Stimulated activated CD4-positive, alpha-beta T cell treated with anti-CD3 and anti-CD28 coated beads, Interleukin-15, amount 100 ng/mL, for 1 hour (primary cell): Measurements from ENCODE around the gene PRRC2C.
"Not testable (repeated sequence)": the region's sequence is repeated elsewhere in the genome, so short reads cannot be mapped to it uniquely, and the experiment has no call there.

Experiments used
- DNase-seq, 2 donors: peaks; one replicate each; pipeline ENCODE4 v3.0.0-alpha.2; 2020; ENCODE audit warnings: low read depth in 1 of 2, low spot score in 1 of 2

Gene PRRC2C

DNA sequence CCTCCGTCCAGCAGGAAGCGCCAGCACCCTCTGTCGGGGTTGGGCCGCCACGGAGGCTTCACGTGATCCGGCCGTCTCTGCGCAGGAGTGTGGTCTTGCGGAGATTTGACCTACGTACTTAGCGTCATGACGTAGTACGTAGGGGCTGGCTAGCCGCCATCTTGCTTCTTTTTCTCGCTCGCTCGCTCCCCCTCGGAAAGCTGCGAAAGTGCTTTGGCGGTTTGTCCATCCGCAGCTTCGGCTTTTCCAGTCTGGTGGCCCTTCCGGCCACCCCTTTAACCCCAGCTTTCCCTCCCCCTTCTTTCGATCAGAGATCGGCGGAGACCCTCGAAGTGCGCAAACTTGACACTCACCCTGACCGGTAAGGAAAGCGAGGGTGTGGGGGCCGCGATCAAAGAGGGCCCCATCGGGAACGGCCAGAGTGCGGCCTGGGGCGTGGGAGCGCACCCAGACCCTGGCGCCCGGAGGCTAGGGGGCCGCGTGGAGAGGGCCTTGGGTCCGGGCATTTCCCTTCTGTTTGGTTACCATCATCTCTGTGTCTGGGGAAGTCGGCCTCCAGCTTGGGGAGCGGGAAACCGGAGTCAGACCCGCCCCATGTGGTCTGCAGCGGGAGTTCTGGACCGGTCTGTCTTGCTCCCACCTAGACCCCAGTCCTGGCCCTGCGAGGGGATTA, at the start of gene PRRC2C:
TSS of gene PRRC2C (plus strand) at position 156 of the 673 bp plus-strand sequence. CDS start 26,559 bp downstream, outside the sequence.
- DNase-seq: peak; percentile 81 to 83

DNA sequence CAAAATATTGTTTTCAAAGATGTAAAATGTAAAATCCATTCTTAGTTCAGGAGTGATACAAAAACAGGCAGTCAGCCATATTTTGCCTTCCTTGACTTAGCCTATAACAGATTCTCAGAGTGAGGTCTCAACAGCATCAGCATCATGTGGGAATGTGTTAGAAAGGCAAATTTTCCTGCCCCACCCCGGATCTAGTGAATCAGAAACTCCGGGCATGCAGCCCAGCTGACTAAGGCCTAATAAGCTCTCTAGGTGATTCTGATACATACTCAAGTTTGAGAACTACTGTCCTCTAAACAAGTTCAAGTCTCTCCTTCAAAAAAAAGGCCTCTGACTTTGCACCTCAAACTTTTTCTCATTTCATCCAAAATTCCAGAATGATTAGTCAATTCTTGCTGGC, 46.9 kb upstream of the PRRC2C start:
- no peak for DNase-seq

- DNase-seq: not testable (repeated sequence)
Observed at GRCh38 chr1:171440201-171440600, 45.1 kb upstream of the PRRC2C start.

GRCh38 chr1:171441278-171441895, 43.9 kb upstream of the PRRC2C start:
- not testable (repeated sequence) for DNase-seq

- no peak for DNase-seq
Observed at GRCh38 chr1:171446386-171446785, 38.9 kb upstream of the PRRC2C start.

DNA sequence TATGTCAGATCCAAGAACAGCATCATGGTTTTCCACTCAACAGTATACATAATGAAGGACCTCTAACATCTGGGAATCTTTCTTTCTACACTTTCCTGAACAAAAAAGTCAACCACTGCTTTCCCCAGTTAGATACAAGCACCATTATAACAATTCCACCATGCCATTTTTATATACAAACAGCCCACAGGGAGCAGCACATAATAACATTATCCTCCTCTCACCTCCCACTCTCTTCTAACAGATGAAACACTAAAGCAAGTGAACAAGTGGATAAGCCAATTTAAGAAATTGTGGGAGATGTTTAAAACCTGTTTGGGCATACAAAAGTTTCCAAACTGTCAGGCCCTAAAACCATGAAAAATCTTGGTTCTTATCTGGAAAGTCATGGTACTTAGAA, 29.4 kb upstream of the PRRC2C start:
- no peak for DNase-seq

DNA sequence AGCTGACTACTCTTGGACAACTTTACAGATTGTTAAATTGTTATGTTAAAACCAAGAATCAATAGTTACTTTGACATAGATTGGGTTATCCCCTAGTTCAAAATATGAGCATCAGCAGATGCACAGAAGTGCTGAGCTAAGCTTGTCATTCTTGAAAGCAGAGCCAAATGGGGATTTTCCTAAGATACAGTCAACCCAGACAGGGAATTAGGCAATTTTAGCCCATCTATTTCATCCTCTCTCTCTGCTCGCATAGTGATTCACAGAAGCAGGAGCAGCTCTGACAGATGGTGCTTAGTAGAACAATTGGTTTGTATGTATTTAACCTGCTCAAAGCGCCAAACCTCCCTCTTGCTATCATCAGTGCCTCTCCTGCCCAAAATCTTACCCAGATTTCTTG, 27.9 kb upstream of the PRRC2C start:
- DNase-seq: no peak

DNA sequence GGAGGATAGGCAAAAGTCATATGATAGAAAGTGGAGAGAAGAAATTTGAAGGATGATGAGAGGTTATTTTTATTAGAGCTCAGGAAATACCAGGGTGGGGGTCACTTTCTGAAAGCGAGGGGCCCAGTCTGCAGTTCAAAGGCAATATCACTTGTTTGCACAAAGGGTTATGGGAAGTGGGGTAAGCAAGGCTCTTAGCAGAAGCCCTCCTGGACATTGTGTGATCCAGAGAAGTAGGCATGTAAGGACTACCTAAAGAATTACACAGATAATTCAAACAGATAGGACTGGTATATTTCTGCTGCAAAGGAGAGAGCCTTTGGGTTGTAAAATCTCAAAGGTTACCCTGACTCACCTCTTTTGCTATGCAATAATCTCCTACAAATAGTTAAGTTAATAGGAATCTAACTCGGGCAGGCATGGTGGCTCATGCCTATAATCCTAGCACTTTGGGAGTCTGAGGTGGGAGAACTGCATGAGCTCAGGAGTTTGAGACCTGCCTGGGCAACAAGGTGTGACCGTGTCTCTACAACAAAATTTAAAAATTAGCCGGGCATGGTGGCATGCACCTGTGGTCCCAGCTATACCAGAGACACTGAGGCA, 25.2 kb upstream of the PRRC2C start:
- no peak for DNase-seq

GRCh38 chr1:171467626-171468025, 17.7 kb upstream of the PRRC2C start:
- DNase-seq: no peak

DNA sequence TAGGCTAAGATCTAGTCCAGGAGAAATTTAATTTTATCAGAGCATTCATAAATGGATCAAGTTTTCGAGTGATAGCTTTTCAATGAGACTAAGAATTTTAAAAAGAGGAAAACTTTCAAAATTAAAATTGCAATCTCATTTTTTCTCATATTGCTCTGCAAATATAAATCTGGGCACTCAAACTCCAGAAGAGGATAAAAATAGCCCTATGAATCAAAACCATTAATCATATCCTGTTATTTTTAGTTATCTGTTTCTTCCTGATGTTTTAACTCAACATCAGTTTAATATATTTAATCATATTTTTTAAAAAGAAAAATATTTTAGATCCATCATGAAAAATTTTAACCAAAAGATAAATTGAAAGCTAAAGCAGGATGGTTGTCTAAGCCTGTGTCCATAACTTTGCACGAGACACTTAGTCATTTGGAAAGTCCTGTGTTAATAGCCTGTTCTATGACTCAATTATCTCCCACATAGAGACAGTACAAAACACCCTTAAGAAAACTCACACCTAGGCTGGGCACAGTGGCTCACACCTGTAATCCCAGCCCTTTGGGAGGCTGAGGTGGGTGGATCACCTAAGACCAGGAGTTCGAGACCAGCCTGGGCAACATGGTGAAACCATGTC, 17.1 kb upstream of the PRRC2C start:
- DNase-seq: no peak

DNA sequence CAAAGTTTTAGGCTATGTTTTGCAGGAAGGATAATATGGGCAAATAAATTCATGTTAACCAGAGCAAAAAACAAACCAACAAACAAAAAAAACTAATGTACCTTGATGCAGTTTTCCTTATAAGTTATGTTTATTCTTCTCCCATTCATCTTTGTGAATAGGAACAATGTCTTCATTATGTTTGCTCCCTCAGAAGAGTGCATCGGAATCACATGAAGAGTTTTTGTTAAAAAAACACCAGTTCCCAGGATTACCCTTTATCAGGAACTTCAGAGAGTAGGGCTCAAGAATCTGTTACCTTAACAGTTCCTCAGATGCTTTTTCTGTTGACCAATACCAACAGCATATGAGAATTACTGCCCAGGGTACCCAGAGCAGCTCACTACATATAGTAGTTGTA, 14.6 kb upstream of the PRRC2C start:
- DNase-seq: no peak

DNA sequence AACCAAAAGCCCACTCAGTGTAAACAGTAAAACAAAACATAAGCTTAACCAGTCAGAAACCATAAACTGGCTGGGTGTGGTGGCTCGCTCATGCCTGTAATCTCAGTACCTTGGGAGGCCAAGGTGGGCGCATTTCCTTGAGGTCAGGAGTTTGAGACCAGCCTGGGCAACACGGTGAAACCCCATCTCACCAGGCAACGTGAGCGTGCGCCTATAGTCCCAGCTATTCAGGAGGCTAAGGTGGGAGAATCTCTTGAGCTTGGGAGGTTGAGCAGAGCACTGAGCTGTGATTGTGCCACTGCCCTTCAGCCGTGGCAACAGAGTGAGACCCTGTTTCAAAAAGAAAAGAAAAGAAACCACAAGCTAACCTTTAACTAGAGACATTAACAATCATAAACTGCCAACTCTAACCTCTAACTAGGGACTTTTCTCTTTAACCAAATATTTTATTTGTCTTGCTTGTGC, 13.1 kb upstream of the PRRC2C start:
- no peak for DNase-seq

- DNase-seq: no peak
Observed at GRCh38 chr1:171476829-171477228, 8.5 kb upstream of the PRRC2C start.

DNA sequence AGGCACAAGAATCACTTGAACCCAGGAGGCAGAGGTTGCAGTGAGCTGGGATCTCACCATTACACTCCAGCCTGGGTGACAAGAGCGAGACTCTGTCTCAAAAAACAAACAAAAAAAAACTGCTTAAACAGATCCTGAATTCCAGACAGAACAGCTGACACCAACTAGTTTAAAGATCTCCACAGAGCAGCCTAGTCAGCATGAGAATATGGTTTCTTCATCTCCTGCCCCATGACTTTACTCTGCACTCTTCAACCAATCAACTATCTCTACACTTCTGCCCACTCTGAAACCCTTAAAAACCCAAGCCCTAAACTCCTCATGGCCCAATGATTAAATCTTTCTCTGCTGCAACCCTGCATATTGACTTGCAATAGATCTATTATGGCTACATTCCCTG, 7.5 kb upstream of the PRRC2C start:
- no peak for DNase-seq

DNA sequence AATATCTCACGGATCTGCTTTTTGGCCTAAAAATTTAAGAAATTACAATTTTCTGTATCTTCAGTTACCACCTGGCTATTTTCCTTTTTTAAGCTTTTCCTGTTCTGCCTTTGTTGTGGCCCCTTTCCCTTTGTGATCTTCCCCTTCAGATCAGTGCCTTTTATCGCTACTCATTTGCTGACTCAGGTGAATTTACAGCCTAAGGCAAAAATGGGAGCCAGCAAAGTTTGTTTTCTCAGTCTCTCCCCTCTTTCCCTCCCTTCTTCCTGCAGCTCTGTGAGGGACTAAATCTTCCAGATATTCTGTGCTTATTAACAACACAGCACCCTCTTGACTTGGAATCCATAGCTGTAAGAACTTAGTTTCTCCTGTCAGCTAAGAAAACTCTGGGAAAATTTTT, 5.3 kb upstream of the PRRC2C start:
- no peak for DNase-seq

GRCh38 chr1:171484760-171485374, 463 bp upstream of the PRRC2C start:
- no peak for DNase-seq

DNA sequence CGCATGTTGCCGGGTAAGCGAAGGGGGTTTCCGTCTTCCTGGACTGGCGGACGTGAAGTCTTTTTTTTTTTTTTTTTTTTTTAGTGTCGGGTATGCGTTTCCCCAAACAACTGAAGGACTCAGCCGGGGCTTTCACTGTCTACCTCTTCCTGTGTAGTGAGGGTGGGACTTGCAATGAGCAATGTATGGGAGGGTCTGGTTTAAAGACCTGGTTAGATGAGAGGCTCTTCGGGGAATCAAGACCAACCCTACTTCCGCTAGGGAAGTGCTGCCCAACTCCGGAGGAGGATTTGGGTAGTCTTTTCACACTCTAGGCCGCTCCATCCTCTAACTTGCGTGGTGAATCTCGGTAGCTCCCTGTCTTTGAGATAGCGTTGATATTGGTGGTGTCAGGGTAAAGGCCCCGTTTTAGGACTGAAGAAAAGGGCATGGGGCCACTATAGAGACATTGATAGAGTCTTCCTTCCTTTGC, 754 bp downstream of the PRRC2C start:
- peak; percentile 45 to 49 for DNase-seq

DNA sequence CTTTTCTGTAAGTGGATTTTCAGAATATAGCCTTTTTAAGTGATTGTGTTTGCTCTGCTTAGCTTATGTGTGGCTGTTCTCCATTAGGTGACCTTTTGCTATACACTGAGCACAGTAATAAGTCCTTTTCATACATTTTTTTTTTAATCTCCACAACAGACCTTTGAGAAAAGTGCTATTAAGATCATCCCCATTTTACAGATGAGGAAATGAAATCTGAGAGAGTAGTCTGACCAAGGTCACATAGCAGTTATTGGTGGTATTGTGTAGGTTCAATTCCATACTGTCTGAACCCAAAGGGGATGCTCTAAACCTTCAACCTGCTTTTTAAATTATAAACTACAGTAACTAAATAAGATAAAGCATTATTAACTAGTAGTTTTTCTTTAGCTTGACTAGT, 1.7 kb downstream of the PRRC2C start:
- no peak for DNase-seq

GRCh38 chr1:171488190-171488929, 3.0 kb downstream of the PRRC2C start:
- no peak for DNase-seq

DNA sequence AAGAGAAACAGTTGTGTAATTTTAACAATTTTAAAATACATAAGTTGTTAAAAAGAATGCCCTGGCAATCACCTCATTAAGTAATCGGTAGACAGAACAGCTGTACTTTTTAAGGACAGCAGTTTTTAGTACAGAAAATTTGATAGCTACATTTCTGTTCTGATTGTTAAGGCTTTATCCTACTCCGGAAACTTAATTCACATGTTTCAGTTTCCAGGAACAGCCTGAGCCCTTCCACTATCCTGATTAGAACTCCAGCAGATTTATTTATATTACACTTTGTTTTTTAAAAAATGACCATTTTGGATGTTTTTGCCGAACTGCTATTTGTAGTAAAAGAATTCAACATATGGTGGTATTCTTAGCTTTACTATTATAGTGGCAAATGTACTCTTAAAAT, 8.7 kb downstream of the PRRC2C start:
- DNase-seq: no peak

DNA sequence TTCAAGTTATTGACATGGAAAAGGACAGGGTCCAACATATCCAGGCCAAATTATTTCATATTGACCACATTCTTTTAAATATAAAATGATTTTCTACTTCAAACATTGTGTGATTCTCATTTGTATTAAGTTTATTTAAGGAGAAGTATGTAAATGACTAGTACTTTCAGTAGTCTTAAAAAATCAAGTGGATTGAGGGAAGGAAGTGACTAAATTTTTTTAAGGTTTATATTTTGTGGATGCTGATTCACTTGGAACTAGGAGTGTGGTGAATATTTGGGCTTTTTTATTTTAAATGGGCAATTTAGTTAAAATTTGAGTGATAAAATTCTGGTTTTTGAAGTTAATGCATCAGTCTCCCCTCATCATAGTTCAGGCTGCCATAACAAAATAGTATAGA, 10.1 kb downstream of the PRRC2C start:
- DNase-seq: no peak
